Ovary (tissue), 1 donor: ENCODE results near the gene ASB4.

Experiments used
- EP300 ChIP-seq: sonication (generic); formaldehyde crosslinking; IDR thresholded peaks from one replicate; pipeline ENCODE4 v1.6.1; 2017; ENCODE audit warnings: antibody characterized with exemption
- POLR2A ChIP-seq: fragments of 450-650 bp; IDR thresholded peaks from one replicate; pipeline ENCODE4 v1.6.1; 2017; ENCODE audit warnings: antibody characterized with exemption, mild to moderate bottlenecking, moderate library complexity

DNA sequence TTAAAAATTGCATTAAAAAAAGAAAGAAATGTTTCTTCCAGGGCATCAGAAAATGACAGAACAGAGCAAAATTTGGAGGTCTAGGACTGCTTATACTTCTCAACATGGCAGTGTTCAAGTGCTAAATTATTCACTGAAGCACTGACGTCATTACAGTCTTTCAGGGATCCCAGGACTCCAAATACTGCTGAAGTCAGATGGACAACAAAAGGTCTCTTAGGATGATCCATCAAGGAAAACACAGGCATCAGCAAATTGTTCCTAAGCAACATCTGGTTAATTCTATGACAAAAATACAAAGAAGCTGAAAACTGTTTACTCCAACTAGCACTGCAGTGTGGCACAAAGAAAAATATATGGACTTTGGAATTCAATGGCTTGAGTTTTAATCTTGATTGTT, 58.4 kb downstream of the ASB4 start:
- TF ChIP-seq POLR2A (no peak), EP300 (no peak)
